GM23338 (cell line): ENCODE results near the gene IGFL3. TPM values are rescaled to one million over a fixed set of nuclear protein-coding genes. Genes with fewer than 3 reads are reported as not detected.

Experiments used
- ATAC-seq: fragments of 200-7000 bp; cut with Tn5 transposase; 3 replicates; pipeline ENCODE4 v1.9.1; 2020
- DNase-seq: peaks from one replicate; pipeline ENCODE4 v3.0.0-alpha.2; 2015; ENCODE audit warnings: low spot score
- H2AFZ ChIP-seq: fragments of 200-600 bp; sonication (generic); 2 replicates; pipeline ENCODE4 v1.8.0; 2016; ENCODE audit warnings: antibody characterized with exemption, mild to moderate bottlenecking, moderate library complexity
- H3F3A ChIP-seq: fragments of 200-600 bp; sonication (generic); replicated peaks from 2 replicates; pipeline ENCODE4 v1.8.0; 2017; ENCODE audit warnings: antibody characterized with exemption, mixed run types, low read depth
- H3K27ac ChIP-seq: fragments of 200-600 bp; sonication (generic); 2 replicates; pipeline ENCODE4 v1.6.1; 2016; ENCODE audit warnings: low read depth
- H3K27me3 ChIP-seq: fragments of 200-600 bp; sonication (generic); 2 replicates; pipeline ENCODE4 v1.8.0; 2016; ENCODE audit warnings: mild to moderate bottlenecking, mixed run types, moderate library complexity; ENCODE audit not compliant: insufficient read depth
- H3K36me3 ChIP-seq: fragments of 200-600 bp; sonication (generic); 2 replicates; pipeline ENCODE4 v1.8.0; 2016; ENCODE audit warnings: mild to moderate bottlenecking; ENCODE audit not compliant: insufficient read depth
- H3K4me1 ChIP-seq: fragments of 200-600 bp; sonication (generic); 2 replicates; pipeline ENCODE4 v1.8.0; 2016; ENCODE audit warnings: mild to moderate bottlenecking, moderate library complexity; ENCODE audit not compliant: insufficient read depth
- H3K4me2 ChIP-seq: fragments of 200-600 bp; sonication (generic); 2 replicates; pipeline ENCODE4 v1.7.1; 2017; ENCODE audit warnings: mixed run types
- H3K4me3 ChIP-seq: fragments of 200-600 bp; sonication (generic); 2 replicates; pipeline ENCODE4 v1.6.1; 2016; ENCODE audit warnings: mixed run types
- H3K79me2 ChIP-seq: fragments of 200-600 bp; sonication (generic); replicated peaks from 2 replicates; pipeline ENCODE4 v1.8.0; 2017; ENCODE audit warnings: mild to moderate bottlenecking; ENCODE audit not compliant: insufficient read depth
- H3K9me2 ChIP-seq: fragments of 200-600 bp; sonication (generic); 2 replicates; pipeline ENCODE4 v1.8.0; 2017; ENCODE audit not compliant: insufficient read depth
- H4K20me1 ChIP-seq: fragments of 200-600 bp; sonication (generic); replicated peaks from 2 replicates; pipeline ENCODE4 v1.8.0; 2017; ENCODE audit warnings: mild to moderate bottlenecking; ENCODE audit not compliant: insufficient read depth
- H3K27ac Mint-ChIP-seq: 2 replicates; pipeline ENCODE4 v1.8.0; 2020; ENCODE audit warnings: inconsistent platforms, mild to moderate bottlenecking, moderate library complexity, mixed read lengths
- H3K27me3 Mint-ChIP-seq: 3 replicates; pipeline ENCODE4 v1.8.0; 2022; ENCODE audit warnings: low read depth, mild to moderate bottlenecking, moderate library complexity, mixed read lengths, inconsistent platforms; ENCODE audit not compliant: insufficient read depth, poor library complexity
- H3K36me3 Mint-ChIP-seq: 3 replicates; pipeline ENCODE4 v1.8.0; 2021; ENCODE audit warnings: low read depth, mild to moderate bottlenecking, inconsistent platforms, moderate library complexity, mixed read lengths
- H3K4me1 Mint-ChIP-seq: 3 replicates; pipeline ENCODE4 v1.8.0; 2020; ENCODE audit warnings: mild to moderate bottlenecking, inconsistent platforms, mixed read lengths
- H3K4me3 Mint-ChIP-seq: 3 replicates; pipeline ENCODE4 v1.8.0; 2021; ENCODE audit warnings: moderate library complexity, mild to moderate bottlenecking, inconsistent platforms, mixed read lengths
- H3K9me3 Mint-ChIP-seq: 3 replicates; pipeline ENCODE4 v1.8.0; 2020; ENCODE audit warnings: moderate library complexity, mild to moderate bottlenecking, inconsistent platforms, mixed read lengths
- EZH2phosphoT487 ChIP-seq: fragments of 200-600 bp; sonication (generic); IDR thresholded peaks from one replicate; pipeline ENCODE4 v1.8.1; 2018; ENCODE audit warnings: antibody characterized with exemption; ENCODE audit not compliant: unreplicated experiment
- JUNB ChIP-seq: IDR thresholded peaks from one replicate; pipeline ENCODE4 v1.6.1; 2016; ENCODE audit warnings: antibody characterized with exemption; ENCODE audit not compliant: unreplicated experiment
- NANOG ChIP-seq: IDR thresholded peaks from 2 replicates; pipeline ENCODE4 v1.6.1; 2016; ENCODE audit warnings: antibody characterized with exemption, borderline replicate concordance
- ZNF114 ChIP-seq: fragments of 250-450 bp; sonication (Bioruptor Pico); IDR thresholded peaks from 2 replicates; pipeline ENCODE4 v1.5.0; 2020; ENCODE audit warnings: mild to moderate bottlenecking, moderate library complexity
- polyA plus RNA-seq: library from polyadenylated mRNA; unstranded; fragments of >200 nt; fragmentation: Nextera tagmentation; extraction: Ambion mirVana; gene quantifications from 2 replicates; pipeline ENCODE4 v1.2.1, GENCODE V29; 2016
- total RNA-seq: library from RNA; depleted of rRNA; stranded (reverse); fragments of >200 nt; shearing (Covaris generic); gene quantifications from 2 replicates; pipeline ENCODE4 v1.2.3, GENCODE V29; 2014
- TF ChIP-seq, protein P1 (sequence below): fragments of 250-450 bp; sonication (Bioruptor Pico); IDR thresholded peaks from 2 replicates; pipeline ENCODE4 v1.5.0; 2020; ENCODE audit warnings: mild to moderate bottlenecking, moderate library complexity
- TF ChIP-seq, protein P2 (sequence below): IDR thresholded peaks from 2 replicates; pipeline ENCODE4 v1.6.1; 2016; ENCODE audit warnings: antibody characterized with exemption
- TF ChIP-seq, protein P3 (sequence below), 2 experiments: fragments of 200-600 bp in 1 of 2; sonication (generic) in 1 of 2; conservative IDR thresholded peaks; 2 replicates each; pipeline versions ENCODE4 v1.5.1 to v1.6.1; 2016 to 2017; ENCODE audit warnings: antibody characterized with exemption in 2 of 2, low read depth in 2 of 2, mild to moderate bottlenecking in 2 of 2, moderate library complexity in 1 of 2

The IGFL3 gene
- total and polyA plus RNA-seq, 2 experiments from 2014 or later, result not detected

DNA sequence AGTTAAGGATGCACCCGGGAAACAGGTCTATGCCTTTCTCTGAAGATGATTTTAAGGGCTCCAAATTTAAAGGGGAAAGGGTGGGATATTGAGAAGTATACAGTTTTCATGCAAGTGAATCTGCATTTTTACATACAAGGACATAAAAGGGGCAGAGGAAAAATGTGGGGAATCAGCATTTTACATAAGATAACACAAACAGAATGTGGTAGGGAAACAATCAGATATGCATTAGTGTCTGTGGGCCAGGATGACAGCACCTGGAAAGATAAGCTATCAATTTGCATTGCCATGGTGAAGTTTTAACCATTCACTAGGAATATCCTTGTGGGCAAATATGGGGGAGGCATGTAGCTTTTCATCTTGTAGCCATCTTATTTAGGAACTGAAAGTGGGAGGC, 24.1 kb downstream of the IGFL3 start (continued):
- TF ChIP-seq, protein P1, sequence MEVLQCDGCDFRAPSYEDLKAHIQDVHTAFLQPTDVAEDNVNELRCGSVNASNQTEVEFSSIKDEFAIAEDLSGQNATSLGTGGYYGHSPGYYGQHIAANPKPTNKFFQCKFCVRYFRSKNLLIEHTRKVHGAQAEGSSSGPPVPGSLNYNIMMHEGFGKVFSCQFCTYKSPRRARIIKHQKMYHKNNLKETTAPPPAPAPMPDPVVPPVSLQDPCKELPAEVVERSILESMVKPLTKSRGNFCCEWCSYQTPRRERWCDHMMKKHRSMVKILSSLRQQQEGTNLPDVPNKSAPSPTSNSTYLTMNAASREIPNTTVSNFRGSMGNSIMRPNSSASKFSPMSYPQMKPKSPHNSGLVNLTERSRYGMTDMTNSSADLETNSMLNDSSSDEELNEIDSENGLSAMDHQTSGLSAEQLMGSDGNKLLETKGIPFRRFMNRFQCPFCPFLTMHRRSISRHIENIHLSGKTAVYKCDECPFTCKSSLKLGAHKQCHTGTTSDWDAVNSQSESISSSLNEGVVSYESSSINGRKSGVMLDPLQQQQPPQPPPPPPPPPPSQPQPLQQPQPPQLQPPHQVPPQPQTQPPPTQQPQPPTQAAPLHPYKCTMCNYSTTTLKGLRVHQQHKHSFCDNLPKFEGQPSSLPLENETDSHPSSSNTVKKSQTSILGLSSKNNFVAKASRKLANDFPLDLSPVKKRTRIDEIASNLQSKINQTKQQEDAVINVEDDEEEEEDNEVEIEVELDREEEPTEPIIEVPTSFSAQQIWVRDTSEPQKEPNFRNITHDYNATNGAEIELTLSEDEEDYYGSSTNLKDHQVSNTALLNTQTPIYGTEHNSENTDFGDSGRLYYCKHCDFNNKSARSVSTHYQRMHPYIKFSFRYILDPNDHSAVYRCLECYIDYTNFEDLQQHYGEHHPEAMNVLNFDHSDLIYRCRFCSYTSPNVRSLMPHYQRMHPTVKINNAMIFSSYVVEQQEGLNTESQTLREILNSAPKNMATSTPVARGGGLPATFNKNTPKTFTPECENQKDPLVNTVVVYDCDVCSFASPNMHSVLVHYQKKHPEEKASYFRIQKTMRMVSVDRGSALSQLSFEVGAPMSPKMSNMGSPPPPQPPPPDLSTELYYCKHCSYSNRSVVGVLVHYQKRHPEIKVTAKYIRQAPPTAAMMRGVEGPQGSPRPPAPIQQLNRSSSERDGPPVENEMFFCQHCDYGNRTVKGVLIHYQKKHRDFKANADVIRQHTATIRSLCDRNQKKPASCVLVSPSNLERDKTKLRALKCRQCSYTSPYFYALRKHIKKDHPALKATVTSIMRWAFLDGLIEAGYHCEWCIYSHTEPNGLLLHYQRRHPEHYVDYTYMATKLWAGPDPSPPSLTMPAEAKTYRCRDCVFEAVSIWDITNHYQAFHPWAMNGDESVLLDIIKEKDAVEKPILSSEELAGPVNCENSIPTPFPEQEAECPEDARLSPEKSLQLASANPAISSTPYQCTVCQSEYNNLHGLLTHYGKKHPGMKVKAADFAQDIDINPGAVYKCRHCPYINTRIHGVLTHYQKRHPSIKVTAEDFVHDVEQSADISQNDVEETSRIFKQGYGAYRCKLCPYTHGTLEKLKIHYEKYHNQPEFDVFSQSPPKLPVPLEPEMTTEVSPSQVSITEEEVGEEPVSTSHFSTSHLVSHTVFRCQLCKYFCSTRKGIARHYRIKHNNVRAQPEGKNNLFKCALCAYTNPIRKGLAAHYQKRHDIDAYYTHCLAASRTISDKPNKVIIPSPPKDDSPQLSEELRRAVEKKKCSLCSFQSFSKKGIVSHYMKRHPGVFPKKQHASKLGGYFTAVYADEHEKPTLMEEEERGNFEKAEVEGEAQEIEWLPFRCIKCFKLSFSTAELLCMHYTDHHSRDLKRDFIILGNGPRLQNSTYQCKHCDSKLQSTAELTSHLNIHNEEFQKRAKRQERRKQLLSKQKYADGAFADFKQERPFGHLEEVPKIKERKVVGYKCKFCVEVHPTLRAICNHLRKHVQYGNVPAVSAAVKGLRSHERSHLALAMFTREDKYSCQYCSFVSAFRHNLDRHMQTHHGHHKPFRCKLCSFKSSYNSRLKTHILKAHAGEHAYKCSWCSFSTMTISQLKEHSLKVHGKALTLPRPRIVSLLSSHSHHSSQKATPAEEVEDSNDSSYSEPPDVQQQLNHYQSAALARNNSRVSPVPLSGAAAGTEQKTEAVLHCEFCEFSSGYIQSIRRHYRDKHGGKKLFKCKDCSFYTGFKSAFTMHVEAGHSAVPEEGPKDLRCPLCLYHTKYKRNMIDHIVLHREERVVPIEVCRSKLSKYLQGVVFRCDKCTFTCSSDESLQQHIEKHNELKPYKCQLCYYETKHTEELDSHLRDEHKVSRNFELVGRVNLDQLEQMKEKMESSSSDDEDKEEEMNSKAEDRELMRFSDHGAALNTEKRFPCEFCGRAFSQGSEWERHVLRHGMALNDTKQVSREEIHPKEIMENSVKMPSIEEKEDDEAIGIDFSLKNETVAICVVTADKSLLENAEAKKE (CRISPR knock-in tag), result no peak

DNA sequence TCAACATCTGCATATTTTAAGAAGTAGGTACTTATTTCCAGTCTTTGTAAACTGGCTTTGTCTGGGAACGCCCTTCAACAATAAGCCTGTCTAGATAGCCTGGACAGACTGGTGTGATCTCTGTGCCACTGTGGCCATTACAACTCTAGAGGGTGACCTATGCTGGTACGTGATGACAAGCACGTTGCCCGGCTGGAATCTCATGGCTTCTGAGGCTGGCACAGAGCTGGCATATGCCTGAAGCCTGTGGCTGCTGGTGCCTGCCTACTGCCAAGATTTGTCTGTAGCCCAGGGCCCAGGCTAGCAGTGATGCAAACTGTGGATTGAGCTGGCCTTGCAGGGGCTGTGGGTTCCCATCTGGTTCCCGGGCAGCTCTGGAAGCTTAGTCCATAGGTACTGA, 34.0 kb downstream of the IGFL3 start:
- no peak for DNase-seq
- Histone ChIP-seq H3K36me3 (no peaks in the 10 kb centered on the region), H3K4me1 (no peaks in the 10 kb centered on the region), H2AFZ (no peak overlapping the region), H3K79me2 (no peaks in the 10 kb centered on the region), H3K4me2 (no peak overlapping the region), H3K27me3 (no peaks in the 10 kb centered on the region), H3K4me3 (no peak overlapping the region), H4K20me1 (no peaks in the 10 kb centered on the region), H3K9me2 (peaks cover 3% of the 10 kb centered on the region; the same call in 1 of the 2 replicates), H3K27ac (no peak overlapping the region), H3F3A (no peaks in the 10 kb centered on the region)
- Mint-ChIP-seq H3K4me3 (no peak overlapping the region), H3K36me3 (no peaks in the 10 kb centered on the region; the same call in 2 of the 3 replicates), H3K27ac (no peak overlapping the region), H3K27me3 (peaks cover 7% of the 10 kb centered on the region), H3K4me1 (no peaks in the 10 kb centered on the region), H3K9me3 (peaks cover 5% of the 10 kb centered on the region; the same call in 2 of the 3 replicates)
- ATAC-seq, result no peak
- TF ChIP-seq NANOG, result no peak
- no peak for TF ChIP-seq EZH2phosphoT487
- no peak for TF ChIP-seq JUNB
- TF ChIP-seq, protein P2, sequence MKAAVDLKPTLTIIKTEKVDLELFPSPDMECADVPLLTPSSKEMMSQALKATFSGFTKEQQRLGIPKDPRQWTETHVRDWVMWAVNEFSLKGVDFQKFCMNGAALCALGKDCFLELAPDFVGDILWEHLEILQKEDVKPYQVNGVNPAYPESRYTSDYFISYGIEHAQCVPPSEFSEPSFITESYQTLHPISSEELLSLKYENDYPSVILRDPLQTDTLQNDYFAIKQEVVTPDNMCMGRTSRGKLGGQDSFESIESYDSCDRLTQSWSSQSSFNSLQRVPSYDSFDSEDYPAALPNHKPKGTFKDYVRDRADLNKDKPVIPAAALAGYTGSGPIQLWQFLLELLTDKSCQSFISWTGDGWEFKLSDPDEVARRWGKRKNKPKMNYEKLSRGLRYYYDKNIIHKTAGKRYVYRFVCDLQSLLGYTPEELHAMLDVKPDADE, result no peak
- TF ChIP-seq, protein P3, sequence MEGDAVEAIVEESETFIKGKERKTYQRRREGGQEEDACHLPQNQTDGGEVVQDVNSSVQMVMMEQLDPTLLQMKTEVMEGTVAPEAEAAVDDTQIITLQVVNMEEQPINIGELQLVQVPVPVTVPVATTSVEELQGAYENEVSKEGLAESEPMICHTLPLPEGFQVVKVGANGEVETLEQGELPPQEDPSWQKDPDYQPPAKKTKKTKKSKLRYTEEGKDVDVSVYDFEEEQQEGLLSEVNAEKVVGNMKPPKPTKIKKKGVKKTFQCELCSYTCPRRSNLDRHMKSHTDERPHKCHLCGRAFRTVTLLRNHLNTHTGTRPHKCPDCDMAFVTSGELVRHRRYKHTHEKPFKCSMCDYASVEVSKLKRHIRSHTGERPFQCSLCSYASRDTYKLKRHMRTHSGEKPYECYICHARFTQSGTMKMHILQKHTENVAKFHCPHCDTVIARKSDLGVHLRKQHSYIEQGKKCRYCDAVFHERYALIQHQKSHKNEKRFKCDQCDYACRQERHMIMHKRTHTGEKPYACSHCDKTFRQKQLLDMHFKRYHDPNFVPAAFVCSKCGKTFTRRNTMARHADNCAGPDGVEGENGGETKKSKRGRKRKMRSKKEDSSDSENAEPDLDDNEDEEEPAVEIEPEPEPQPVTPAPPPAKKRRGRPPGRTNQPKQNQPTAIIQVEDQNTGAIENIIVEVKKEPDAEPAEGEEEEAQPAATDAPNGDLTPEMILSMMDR (conservative IDR thresholded peaks at IDR 0.05; ENCODE audit: low read depth in 2 of 2), result no peak
- TF ChIP-seq, protein P1 (CRISPR knock-in tag), result no peak
- no peak for TF ChIP-seq ZNF114 (CRISPR knock-in tag)
